IMR-90 (cell line): ENCODE results near the gene KIF16B. TPM values are rescaled to one million over a fixed set of nuclear protein-coding genes. Genes with fewer than 3 reads are reported as not detected.

ENCODE experiments used
- ATAC-seq: fragments of 200-7000 bp; cut with Tn5 transposase; 2 replicates; pipeline ENCODE4 v1.9.1; 2020; ENCODE audit warnings: low read depth, mild to moderate bottlenecking, moderate library complexity
- BruUV-seq: library from RNA; stranded (reverse); fragments of 400-500 nt; replicated peaks from 2 replicates; lab custom pipeline; 2021; lab: Mats Ljungman, UMichigan
- CTCF ChIA-PET: fragments of 300-600 bp; formaldehyde crosslinking; extraction: SDS; loops from one replicate; lab custom pipeline; 2021; ENCODE audit warnings: antibody characterized with exemption; lab: Yijun Ruan, JAX
- POLR2A ChIA-PET: fragments of 300-600 bp; sonication (Branson Sonifier 250); formaldehyde crosslinking; loops from one replicate; lab custom pipeline; 2022; ENCODE audit warnings: antibody characterized with exemption; ENCODE audit not compliant: unreplicated experiment; lab: Charles Lee
- DNase-seq: peaks from one replicate; pipeline ENCODE4 v3.0.0; 2013
- H2AFZ ChIP-seq: replicated peaks from 2 replicates; pipeline ENCODE3; 2013; ENCODE audit warnings: low read length, mild to moderate bottlenecking; ENCODE audit not compliant: poor library complexity
- H2AK5ac ChIP-seq: 2 replicates; pipeline ENCODE4 v1.6.1; 2013; ENCODE audit warnings: low read depth, low read length, inconsistent platforms
- H2AK9ac ChIP-seq: replicated peaks from 2 replicates; pipeline ENCODE3; 2013; ENCODE audit warnings: mild to moderate bottlenecking, low read depth, low read length, moderate library complexity; ENCODE audit not compliant: poor library complexity
- H2BK120ac ChIP-seq: 2 replicates; pipeline ENCODE4 v1.6.1; 2013; ENCODE audit warnings: low read depth, low read length, inconsistent platforms
- H2BK15ac ChIP-seq: 3 replicates; pipeline ENCODE4 v1.6.1; 2013; ENCODE audit warnings: low read depth, low read length, inconsistent platforms
- H2BK20ac ChIP-seq: 2 replicates; pipeline ENCODE4 v1.6.1; 2013; ENCODE audit warnings: low read depth, mild to moderate bottlenecking, inconsistent platforms, low read length, moderate library complexity
- H2BK5ac ChIP-seq: 2 replicates; pipeline ENCODE4 v1.6.1; 2013; ENCODE audit warnings: mild to moderate bottlenecking, low read depth, low read length, inconsistent platforms; ENCODE audit not compliant: poor library complexity, severe bottlenecking
- H3K14ac ChIP-seq: replicated peaks from 2 replicates; pipeline ENCODE4 v1.6.1; 2013; ENCODE audit warnings: low read depth, low read length, inconsistent platforms
- H3K18ac ChIP-seq: 2 replicates; pipeline ENCODE4 v1.6.1; 2013; ENCODE audit warnings: low read depth, low read length, control low read depth
- H3K23ac ChIP-seq: 2 replicates; pipeline ENCODE4 v1.6.1; 2013; ENCODE audit warnings: low read depth, low read length, inconsistent platforms
- H3K27ac ChIP-seq: 2 replicates; pipeline ENCODE4 v1.5.1; 2013; ENCODE audit warnings: mild to moderate bottlenecking, control low read depth, low read length; ENCODE audit not compliant: insufficient read depth
- H3K27me3 ChIP-seq: 2 replicates; pipeline ENCODE4 v1.6.1; 2013; ENCODE audit warnings: low read length; ENCODE audit not compliant: control insufficient read depth, insufficient read depth
- H3K36me3 ChIP-seq: 2 replicates; pipeline ENCODE4 v1.6.1; 2013; ENCODE audit warnings: low read length, mixed read lengths; ENCODE audit not compliant: control insufficient read depth, insufficient read depth
- H3K4ac ChIP-seq: 2 replicates; pipeline ENCODE4 v1.6.1; 2013; ENCODE audit warnings: low read depth, low read length, inconsistent platforms
- H3K4me1 ChIP-seq: 2 replicates; pipeline ENCODE4 v1.6.1; 2013; ENCODE audit warnings: low read length, mixed read lengths; ENCODE audit not compliant: control insufficient read depth, insufficient read depth
- H3K4me2 ChIP-seq: 2 replicates; pipeline ENCODE4 v1.6.1; 2013; ENCODE audit warnings: low read depth, mild to moderate bottlenecking, control low read depth, low read length, moderate library complexity
- H3K4me3 ChIP-seq: 2 replicates; pipeline ENCODE4 v1.5.1; 2013; ENCODE audit warnings: low read depth, mild to moderate bottlenecking, control low read depth, low read length, moderate library complexity; ENCODE audit not compliant: insufficient read depth
- H3K56ac ChIP-seq: 2 replicates; pipeline ENCODE4 v1.6.1; 2013; ENCODE audit warnings: low read length, inconsistent platforms; ENCODE audit not compliant: insufficient read depth; ENCODE audit errors: extremely low read depth
- H3K79me1 ChIP-seq, 2 experiments: 2 replicates each; pipeline ENCODE4 v1.6.1; 2013; ENCODE audit warnings: low read length in 2 of 2, inconsistent platforms in 1 of 2, low read depth in 1 of 2
- H3K9ac ChIP-seq: 2 replicates; pipeline ENCODE4 v1.6.1; 2013; ENCODE audit warnings: low read depth, low read length, control low read depth
- H3K9me1 ChIP-seq: 2 replicates; pipeline ENCODE4 v1.6.1; 2013; ENCODE audit warnings: low read length, inconsistent platforms; ENCODE audit not compliant: insufficient read depth
- H3K9me3 ChIP-seq: 2 replicates; pipeline ENCODE4 v1.6.1; 2013; ENCODE audit warnings: low read length; ENCODE audit not compliant: control insufficient read depth, insufficient read depth
- H4K20me1 ChIP-seq: 2 replicates; pipeline ENCODE4 v1.6.1; 2013; ENCODE audit warnings: low read length, inconsistent platforms; ENCODE audit not compliant: insufficient read depth
- H4K5ac ChIP-seq: 2 replicates; pipeline ENCODE4 v1.6.1; 2013; ENCODE audit warnings: mild to moderate bottlenecking, low read depth, low read length, control low read depth
- H4K8ac ChIP-seq, 2 experiments: 2 replicates each; pipeline ENCODE4 v1.6.1; 2013; ENCODE audit warnings: low read depth in 2 of 2, low read length in 2 of 2, control low read depth in 1 of 2, inconsistent platforms in 1 of 2
- H4K91ac ChIP-seq: 2 replicates; pipeline ENCODE4 v1.6.1; 2013; ENCODE audit warnings: low read depth, low read length, inconsistent platforms; ENCODE audit not compliant: insufficient read depth
- BHLHE40 ChIP-seq: fragments of 150-350 bp; IDR thresholded peaks from 2 replicates; pipeline ENCODE4 v1.6.1; 2016; ENCODE audit warnings: mild to moderate bottlenecking, low read depth, low read length
- CEBPB ChIP-seq: IDR thresholded peaks from 2 replicates; pipeline ENCODE4 v1.6.1; 2012; ENCODE audit warnings: low read depth, low read length, improper control_type of control experiment
- CHD1 ChIP-seq: IDR thresholded peaks from 2 replicates; pipeline ENCODE4 v1.6.1; 2012; ENCODE audit warnings: low read depth, low read length, improper control_type of control experiment
- CTCF ChIP-seq: conservative IDR thresholded peaks from 2 replicates; pipeline ENCODE4 v1.5.1; 2012; ENCODE audit warnings: mild to moderate bottlenecking, low read depth, low read length, improper control_type of control experiment
- ELK1 ChIP-seq: fragments of 150-350 bp; IDR thresholded peaks from 2 replicates; pipeline ENCODE4 v1.6.1; 2016; ENCODE audit warnings: low read depth, mild to moderate bottlenecking, low read length, moderate library complexity, borderline replicate concordance
- FOS ChIP-seq: fragments of 150-350 bp; IDR thresholded peaks from 2 replicates; pipeline ENCODE4 v1.6.1; 2016; ENCODE audit warnings: low read depth, low read length
- MAFK ChIP-seq: IDR thresholded peaks from 2 replicates; pipeline ENCODE4 v1.6.1; 2012; ENCODE audit warnings: low read depth, low read length, improper control_type of control experiment
- MAZ ChIP-seq: IDR thresholded peaks from 2 replicates; pipeline ENCODE4 v1.6.1; 2012; ENCODE audit warnings: low read depth, mild to moderate bottlenecking, low read length, improper control_type of control experiment, moderate library complexity, borderline replicate concordance
- MXI1 ChIP-seq: IDR thresholded peaks from 2 replicates; pipeline ENCODE4 v1.6.1; 2012; ENCODE audit warnings: low read depth, mild to moderate bottlenecking, low read length, moderate library complexity, borderline replicate concordance
- NFE2L2 ChIP-seq: fragments of 150-350 bp; IDR thresholded peaks from 2 replicates; pipeline ENCODE4 v1.6.1; 2016; ENCODE audit warnings: low read depth, mild to moderate bottlenecking, low read length
- POLR2A ChIP-seq: IDR thresholded peaks from 2 replicates; pipeline ENCODE4 v1.6.1; 2012; ENCODE audit warnings: mild to moderate bottlenecking, low read depth, low read length
- RAD21 ChIP-seq: IDR thresholded peaks from 2 replicates; pipeline ENCODE4 v1.6.1; 2012; ENCODE audit warnings: low read length, improper control_type of control experiment
- RCOR1 ChIP-seq: IDR thresholded peaks from 2 replicates; pipeline ENCODE4 v1.6.1; 2012; ENCODE audit warnings: mild to moderate bottlenecking, low read length, improper control_type of control experiment; ENCODE audit not compliant: insufficient replicate concordance
- RFX5 ChIP-seq: IDR thresholded peaks from 2 replicates; pipeline ENCODE4 v1.8.0; 2012; ENCODE audit warnings: low read depth, mild to moderate bottlenecking, low read length, moderate library complexity
- SMC3 ChIP-seq: fragments of 150-350 bp; IDR thresholded peaks from 2 replicates; pipeline ENCODE4 v1.6.1; 2016; ENCODE audit warnings: low read depth, mild to moderate bottlenecking, antibody characterized with exemption, low read length, moderate library complexity
- USF2 ChIP-seq: fragments of 150-350 bp; IDR thresholded peaks from 2 replicates; pipeline ENCODE4 v1.6.1; 2017; ENCODE audit warnings: mild to moderate bottlenecking, antibody characterized with exemption, low read length, low read depth
- dilution Hi-C: fragments of 300-500 bp; cut with HindIII; formaldehyde crosslinking; loops from one replicate; pipeline ENCODE4 v1.14.3; 2018; ENCODE audit warnings: low sequenced_read_pairs; ENCODE audit not compliant: unreplicated experiment
- in situ Hi-C: fragments of 300-500 bp; cut with MboI; formaldehyde crosslinking; loops from 3 replicates; pipeline ENCODE4 v1.14.3; 2019; ENCODE audit warnings: low sequenced_read_pairs, inconsistent platforms, mixed read lengths
- intact Hi-C: fragments of 100-400 bp; cut with micrococcal nuclease; formaldehyde crosslinking; loops from 2 replicates; pipeline ENCODE4 v1.10.0; 2022
- polyA plus RNA-seq, 3 experiments: library from polyadenylated mRNA; depleted of rRNA; stranded (reverse); fragments of >200 nt; gene quantifications; 2 replicates each; pipeline ENCODE4 v1.2.3, GENCODE V29; 2012; ENCODE audit warnings: low replicate concordance in 1 of 3
- total RNA-seq: library from RNA; depleted of rRNA; stranded (reverse); fragments of >200 nt; gene quantifications from 2 replicates; pipeline ENCODE4 v1.2.3, GENCODE V29; 2012

KIF16B gene
- total and polyA plus RNA-seq, 2 of the 4 experiments (the other 2 are of a cell fraction), result 4.7 to 10.0 TPM

DNA sequence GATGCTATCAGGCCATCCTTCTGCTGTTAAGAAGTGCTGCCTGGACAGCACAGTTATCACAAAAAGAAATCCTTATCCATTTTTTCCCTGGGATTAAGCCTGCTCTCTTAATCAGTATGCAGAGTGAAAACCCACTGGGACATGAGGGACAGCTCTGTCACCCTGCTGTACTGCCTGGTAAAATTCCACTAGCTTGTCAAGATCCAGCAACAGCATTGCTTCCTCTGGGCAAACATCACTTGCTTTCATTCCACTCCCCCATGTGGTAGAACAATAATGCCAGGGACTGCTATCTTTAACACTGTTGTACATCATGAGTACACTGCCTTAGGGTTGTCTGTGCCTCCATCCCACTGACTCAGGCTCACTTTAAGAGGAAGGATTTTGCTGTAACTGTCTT, 331.3 kb downstream of the KIF16B start:
- H3K79me1 ChIP-seq, result no peaks in the 10 kb centered on the region
- in situ Hi-C loops, result no loop called here
- H3K9me1 ChIP-seq, result no peaks in the 10 kb centered on the region
- DNase-seq (no peak), ATAC-seq (no peak)
- no peak overlapping the region for H2BK120ac ChIP-seq
- H3K4me3 ChIP-seq, result no peak overlapping the region
- BruUV-seq, result no TSS peak
- no peak overlapping the region for H2AK9ac ChIP-seq
- TF ChIP-seq CEBPB (no peak), MAFK (no peak), MAZ (no peak), ELK1 (no peak), RFX5 (no peak), BHLHE40 (no peak), RCOR1 (no peak), FOS (no peak), SMC3 (no peak), POLR2A (no peak), RAD21 (no peak), USF2 (no peak), CTCF (no peak), MXI1 (no peak), CHD1 (no peak), NFE2L2 (no peak)
- H3K18ac ChIP-seq, result no peak overlapping the region
- H2BK5ac ChIP-seq, result no peak overlapping the region
- dilution Hi-C loops, result no loop called here
- H2BK15ac ChIP-seq, result no peak overlapping the region
- no peak overlapping the region for H4K5ac ChIP-seq
- H3K27ac ChIP-seq, result no peak overlapping the region
- H2AK5ac ChIP-seq, result no peak overlapping the region
- H4K20me1 ChIP-seq, result no peaks in the 10 kb centered on the region
- no peak overlapping the region for H4K8ac ChIP-seq
- no peaks in the 10 kb centered on the region for H3K27me3 ChIP-seq
- H2BK20ac ChIP-seq, result no peak overlapping the region
- H3K4ac ChIP-seq, result no peak overlapping the region
- intact Hi-C loops, result no loop called here
- no peaks in the 10 kb centered on the region for H3K36me3 ChIP-seq
- no peak overlapping the region for H3K9ac ChIP-seq
- no peak overlapping the region for H3K23ac ChIP-seq
- CTCF ChIA-PET, result no interaction called here
- no peaks in the 10 kb centered on the region for H3K4me1 ChIP-seq
- POLR2A ChIA-PET, result no interaction called here
- peaks cover 3% of the 10 kb centered on the region for H3K9me3 ChIP-seq
- H3K14ac ChIP-seq, result no peak overlapping the region
- H4K91ac ChIP-seq, result no peak overlapping the region
- H3K4me2 ChIP-seq, result no peak overlapping the region
- H2AFZ ChIP-seq, result no peak overlapping the region
- H3K56ac ChIP-seq, result no peak overlapping the region
